ENCODE results near the gene MAP1LC3B2.

Gene MAP1LC3B2

GRCh38 chr12:116588390-116589028 is 29.3 kb downstream of the MAP1LC3B2 start:
- Histone ChIP-seq H2AK5ac (ENCODE audit: low read length, severe bottlenecking) (no peak overlapping the region), H3K4me3 (ENCODE audit: insufficient read depth in 1 of 2, low read depth in 1 of 2, low read length in 2 of 2) (no peak overlapping the region), H3K4me1 (ENCODE audit: control insufficient read depth, insufficient read depth, low read depth, low read length) (peaks cover 1% of the 10 kb centered on the region), H3K4ac (ENCODE audit: low read depth in 1 of 2, low read length in 2 of 2) (no peak overlapping the region), H4K91ac (ENCODE audit: low read length) (no peak overlapping the region), H3K14ac (ENCODE audit: low read length in 2 of 2) (no peak overlapping the region), H2AFZ (ENCODE audit: low read depth, low read length) (no peak overlapping the region), H3K23ac (ENCODE audit: low read length in 2 of 2) (no peak overlapping the region), H4K8ac (ENCODE audit: low read length) (no peak overlapping the region), H3K18ac (ENCODE audit: low read depth in 1 of 2, low read length in 2 of 2) (no peak overlapping the region), H2BK120ac (ENCODE audit: low read depth, low read length) (no peak overlapping the region), H3K27ac (ENCODE audit: low read length, poor library complexity, severe bottlenecking) (no peak overlapping the region), H3K4me2 (ENCODE audit: low read length, poor library complexity, severe bottlenecking) (no peak overlapping the region), H3K79me1 (replicated peaks; ENCODE audit: low read length, poor library complexity, severe bottlenecking) (no peaks in the 10 kb centered on the region), H2BK5ac (ENCODE audit: low read depth, low read length, poor library complexity, severe bottlenecking) (no peak overlapping the region), H3K9me3 (ENCODE audit: control insufficient read depth, low read length) (peaks cover 13% of the 10 kb centered on the region), H2BK12ac (ENCODE audit: low read length in 2 of 2) (no peak overlapping the region), H3K36me3 (ENCODE audit: control insufficient read depth in 1 of 2, insufficient read depth in 2 of 2, low read depth in 1 of 2, low read length in 2 of 2) (no peaks in the 10 kb centered on the region), H3K27me3 (ENCODE audit: control insufficient read depth in 1 of 2, insufficient read depth in 1 of 2, low read length in 2 of 2) (no peaks in the 10 kb centered on the region), H2BK15ac (ENCODE audit: low read depth, poor library complexity, severe bottlenecking) (no peak overlapping the region), H3K9ac (ENCODE audit: low read length) (no peak overlapping the region)
- DNase-seq, result no peak
- 97% methylated on average over 5 of the region's 5 CpGs for WGBS

GRCh38 chr12:116589581-116589980 is 30.4 kb downstream of the MAP1LC3B2 start:
- Histone ChIP-seq H2BK5ac (ENCODE audit: low read depth, low read length, poor library complexity, severe bottlenecking) (no peak overlapping the region), H4K91ac (ENCODE audit: low read length) (no peak overlapping the region), H3K79me1 (replicated peaks; ENCODE audit: low read length, poor library complexity, severe bottlenecking) (no peaks in the 10 kb centered on the region), H2BK15ac (ENCODE audit: low read depth, poor library complexity, severe bottlenecking) (no peak overlapping the region), H3K4me2 (ENCODE audit: low read length, poor library complexity, severe bottlenecking) (no peak overlapping the region), H2BK12ac (ENCODE audit: low read length in 2 of 2) (no peak overlapping the region), H3K4me3 (ENCODE audit: insufficient read depth in 1 of 2, low read depth in 1 of 2, low read length in 2 of 2) (no peak overlapping the region), H3K14ac (ENCODE audit: low read length in 2 of 2) (no peak overlapping the region), H3K18ac (ENCODE audit: low read depth in 1 of 2, low read length in 2 of 2) (no peak overlapping the region), H3K4ac (ENCODE audit: low read depth in 1 of 2, low read length in 2 of 2) (no peak overlapping the region), H3K36me3 (ENCODE audit: control insufficient read depth in 1 of 2, insufficient read depth in 2 of 2, low read depth in 1 of 2, low read length in 2 of 2) (no peaks in the 10 kb centered on the region), H3K27ac (ENCODE audit: low read length, poor library complexity, severe bottlenecking) (no peak overlapping the region), H3K9ac (ENCODE audit: low read length) (no peak overlapping the region), H2BK120ac (ENCODE audit: low read depth, low read length) (no peak overlapping the region), H2AK5ac (ENCODE audit: low read length, severe bottlenecking) (no peak overlapping the region), H3K9me3 (ENCODE audit: control insufficient read depth, low read length) (peaks cover 10% of the 10 kb centered on the region), H3K27me3 (ENCODE audit: control insufficient read depth in 1 of 2, insufficient read depth in 1 of 2, low read length in 2 of 2) (no peaks in the 10 kb centered on the region), H4K8ac (ENCODE audit: low read length) (no peak overlapping the region), H2AFZ (ENCODE audit: low read depth, low read length) (no peak overlapping the region), H3K23ac (ENCODE audit: low read length in 2 of 2) (no peak overlapping the region), H3K4me1 (ENCODE audit: control insufficient read depth, insufficient read depth, low read depth, low read length) (peaks cover 1% of the 10 kb centered on the region)
- DNase-seq, result no peak
- WGBS, result 96% methylated on average over 6 of the region's 9 CpGs

DNA sequence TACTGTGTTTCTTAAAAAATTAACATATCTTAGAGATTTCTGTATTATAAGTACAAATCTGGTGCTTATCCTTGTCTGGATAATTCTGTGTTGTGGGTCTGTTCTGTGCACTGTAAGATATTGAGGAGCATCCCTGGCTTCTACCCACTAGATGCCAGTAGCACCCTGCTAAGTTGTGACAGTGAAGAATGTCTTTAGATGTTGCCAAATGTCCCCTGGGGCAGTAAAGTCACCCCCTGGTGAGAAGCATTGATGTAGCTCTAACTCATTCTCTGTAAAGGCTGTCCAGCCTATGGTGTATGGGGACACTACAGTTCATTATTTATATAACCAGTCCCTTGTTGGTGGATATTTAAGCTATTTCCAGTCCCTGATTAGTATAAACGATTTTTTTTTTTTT is 31.4 kb downstream of the MAP1LC3B2 start:
- no peak for DNase-seq
- Histone ChIP-seq H4K8ac (ENCODE audit: low read length) (no peak overlapping the region), H2AK5ac (ENCODE audit: low read length, severe bottlenecking) (no peak overlapping the region), H3K9ac (ENCODE audit: low read length) (no peak overlapping the region), H3K23ac (ENCODE audit: low read length in 2 of 2) (no peak overlapping the region), H3K4ac (ENCODE audit: low read depth in 1 of 2, low read length in 2 of 2) (no peak overlapping the region), H3K79me1 (replicated peaks; ENCODE audit: low read length, poor library complexity, severe bottlenecking) (no peaks in the 10 kb centered on the region), H3K36me3 (ENCODE audit: control insufficient read depth in 1 of 2, insufficient read depth in 2 of 2, low read depth in 1 of 2, low read length in 2 of 2) (no peaks in the 10 kb centered on the region), H3K9me3 (ENCODE audit: control insufficient read depth, low read length) (peaks cover under 1% of the 10 kb centered on the region), H3K27ac (ENCODE audit: low read length, poor library complexity, severe bottlenecking) (no peak overlapping the region), H3K27me3 (ENCODE audit: control insufficient read depth in 1 of 2, insufficient read depth in 1 of 2, low read length in 2 of 2) (no peaks in the 10 kb centered on the region), H2BK12ac (ENCODE audit: low read length in 2 of 2) (no peak overlapping the region), H3K18ac (ENCODE audit: low read depth in 1 of 2, low read length in 2 of 2) (no peak overlapping the region), H2AFZ (ENCODE audit: low read depth, low read length) (no peak overlapping the region), H4K91ac (ENCODE audit: low read length) (no peak overlapping the region), H3K4me2 (ENCODE audit: low read length, poor library complexity, severe bottlenecking) (no peak overlapping the region), H2BK120ac (ENCODE audit: low read depth, low read length) (no peak overlapping the region), H3K4me3 (ENCODE audit: insufficient read depth in 1 of 2, low read depth in 1 of 2, low read length in 2 of 2) (no peak overlapping the region), H2BK5ac (ENCODE audit: low read depth, low read length, poor library complexity, severe bottlenecking) (no peak overlapping the region), H3K14ac (ENCODE audit: low read length in 2 of 2) (no peak overlapping the region), H2BK15ac (ENCODE audit: low read depth, poor library complexity, severe bottlenecking) (no peak overlapping the region), H3K4me1 (ENCODE audit: control insufficient read depth, insufficient read depth, low read depth, low read length) (peaks cover 1% of the 10 kb centered on the region)
- WGBS, result 73% methylated on average over 1 of the region's 1 CpG

- Histone ChIP-seq H4K91ac (ENCODE audit: low read length) (no peak overlapping the region), H3K27me3 (ENCODE audit: control insufficient read depth in 1 of 2, insufficient read depth in 1 of 2, low read length in 2 of 2) (no peaks in the 10 kb centered on the region)
- WGBS, result 62% methylated on average over 11 of the region's 11 CpGs
Observed at GRCh38 chr12:116591855-116592637, 32.9 kb downstream of the MAP1LC3B2 start.

More at GRCh38 chr12:116591855-116592637, 32.9 kb downstream of the MAP1LC3B2 start:
- Histone ChIP-seq H2BK12ac (ENCODE audit: low read length in 2 of 2) (no peak overlapping the region), H3K14ac (ENCODE audit: low read length in 2 of 2) (no peak overlapping the region), H4K8ac (ENCODE audit: low read length) (no peak overlapping the region), H3K4me1 (ENCODE audit: control insufficient read depth, insufficient read depth, low read depth, low read length) (peaks cover 1% of the 10 kb centered on the region), H3K27ac (ENCODE audit: low read length, poor library complexity, severe bottlenecking) (no peak overlapping the region), H3K4me3 (ENCODE audit: insufficient read depth in 1 of 2, low read depth in 1 of 2, low read length in 2 of 2) (peak overlapping the region in 1 of 2 experiments; percentile 33), H3K23ac (ENCODE audit: low read length in 2 of 2) (no peak overlapping the region), H2BK15ac (ENCODE audit: low read depth, poor library complexity, severe bottlenecking) (no peak overlapping the region), H3K4ac (ENCODE audit: low read depth in 1 of 2, low read length in 2 of 2) (no peak overlapping the region), H3K36me3 (ENCODE audit: control insufficient read depth in 1 of 2, insufficient read depth in 2 of 2, low read depth in 1 of 2, low read length in 2 of 2) (no peaks in the 10 kb centered on the region), H2AK5ac (ENCODE audit: low read length, severe bottlenecking) (no peak overlapping the region), H3K18ac (ENCODE audit: low read depth in 1 of 2, low read length in 2 of 2) (no peak overlapping the region), H3K9me3 (ENCODE audit: control insufficient read depth, low read length) (no peaks in the 10 kb centered on the region), H3K9ac (ENCODE audit: low read length) (peak overlapping the region; percentile 65), H3K4me2 (ENCODE audit: low read length, poor library complexity, severe bottlenecking) (no peak overlapping the region), H2AFZ (ENCODE audit: low read depth, low read length) (no peak overlapping the region), H2BK120ac (ENCODE audit: low read depth, low read length) (no peak overlapping the region), H3K79me1 (replicated peaks; ENCODE audit: low read length, poor library complexity, severe bottlenecking) (no peaks in the 10 kb centered on the region), H2BK5ac (ENCODE audit: low read depth, low read length, poor library complexity, severe bottlenecking) (no peak overlapping the region)
- peak; percentile 54 for DNase-seq
